Adipose tissue (tissue), 3 donors: ENCODE data around the gene TGIF2LX. TPM values are rescaled to one million over a fixed set of nuclear protein-coding genes. Genes with fewer than 3 reads are reported as not detected.
"Not testable (repeated sequence)": the region's sequence is repeated elsewhere in the genome, so short reads cannot be mapped to it uniquely, and the experiment has no call there.

Experiments
- H3K27ac ChIP-seq: one replicate; pipeline ENCODE4 v1.5.1; 2013; ENCODE audit warnings: low read depth, low read length
- WGBS, 3 donors: extraction: QIAGEN DNeasy Blood & Tissue Kit; methylation state at CpG; one replicate each; pipeline ENCODE4 v1.1.7; 2013; 5-methylcytosine and 5-hydroxymethylcytosine counted together
- polyA plus RNA-seq, 3 donors: library from polyadenylated mRNA; stranded (reverse); fragments of 200-250 nt; gene quantifications; one replicate each; pipeline ENCODE4 v1.2.3, GENCODE V29; 2013
- donor health status: healthy with polysubstance abuse.
- donor health status: Bipolar disorder and iron deficiency.
- donor health status: healthy.

Gene TGIF2LX
- not detected for polyA plus RNA-seq

GRCh38 chrX:89921665-89922064 is at the start of gene TGIF2LX:
TSS of gene TGIF2LX (plus strand) at chrX:89921908. CDS start at chrX:89922086, 178 bp downstream.
- WGBS, 3 donors: 61 to 74% (median 66%) methylated on average over 9 of the region's 9 CpGs
- not testable (repeated sequence) for H3K27ac ChIP-seq

GRCh38 chrX:89922338-89922934 is 728 bp downstream of the TGIF2LX start:
- WGBS, 3 donors: 72 to 90% (median 87%) methylated on average over 6 to 16 of the region's 18 CpGs
- H3K27ac ChIP-seq: not testable (repeated sequence)

DNA sequence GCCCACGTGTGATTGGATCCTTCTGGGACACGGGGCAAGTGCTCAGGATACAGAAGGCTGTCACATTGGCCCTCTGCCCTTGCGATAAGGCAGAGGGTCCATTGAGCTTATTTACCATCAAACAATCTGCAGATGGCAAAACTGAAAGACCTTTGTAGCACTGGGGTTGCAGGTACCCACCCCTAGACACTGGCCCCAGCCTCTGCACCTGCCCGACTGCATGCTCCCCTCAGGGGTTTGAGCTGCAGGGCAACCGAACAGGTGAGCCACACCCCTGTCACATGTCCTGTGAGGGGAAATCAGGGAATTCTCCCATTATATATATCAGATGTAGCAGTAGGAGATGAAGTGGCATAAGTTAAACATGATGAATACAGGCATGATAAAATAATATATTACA is 21.4 kb downstream of the TGIF2LX start:
- not testable (repeated sequence) for H3K27ac ChIP-seq
- 61 to 75% (median 68%) methylated on average over 5 of the region's 5 CpGs for whole genome bisulfite sequencing, 3 donors

DNA sequence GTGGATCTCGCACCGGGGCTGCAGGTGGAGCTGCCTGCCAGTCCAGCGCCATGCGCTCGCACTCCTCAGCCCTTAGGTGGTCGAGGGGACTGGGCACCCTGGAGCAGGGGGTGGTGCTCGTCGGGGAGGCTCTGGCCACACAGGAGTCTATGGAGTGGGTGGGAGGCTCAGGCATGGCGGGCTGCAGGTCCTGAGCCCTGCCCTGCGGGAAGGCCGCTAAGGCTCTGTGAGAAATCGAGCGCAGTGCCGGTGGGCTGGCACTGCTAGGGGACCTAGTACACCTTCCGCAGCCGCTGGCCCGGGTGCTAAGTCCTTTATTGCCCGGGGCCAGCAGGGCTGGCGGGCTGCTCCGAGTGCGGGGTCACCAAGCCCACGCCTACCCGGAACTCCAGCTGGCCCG is 43.9 kb downstream of the TGIF2LX start:
- 93 to 100% (median 94%) methylated on average over 5 to 24 of the region's 24 CpGs for WGBS, 3 donors
- not testable (repeated sequence) for H3K27ac ChIP-seq
